IMR-90 (cell line): ENCODE results near the gene MAGEA1. TPM values are rescaled to one million over a fixed set of nuclear protein-coding genes. Genes with fewer than 3 reads are reported as not detected.
"Not testable (repeated sequence)": the region's sequence is repeated elsewhere in the genome, so short reads cannot be mapped to it uniquely, and the experiment has no call there.

Experiments used
- ATAC-seq: fragments of 200-7000 bp; cut with Tn5 transposase; 2 replicates; pipeline ENCODE4 v1.9.1; 2020; ENCODE audit warnings: low read depth, mild to moderate bottlenecking, moderate library complexity
- BruUV-seq: library from RNA; stranded (reverse); fragments of 400-500 nt; replicated peaks from 2 replicates; lab custom pipeline; 2021; lab: Mats Ljungman, UMichigan
- CTCF ChIA-PET: fragments of 300-600 bp; formaldehyde crosslinking; extraction: SDS; loops from one replicate; lab custom pipeline; 2021; ENCODE audit warnings: antibody characterized with exemption; lab: Yijun Ruan, JAX
- POLR2A ChIA-PET: fragments of 300-600 bp; sonication (Branson Sonifier 250); formaldehyde crosslinking; loops from one replicate; lab custom pipeline; 2022; ENCODE audit warnings: antibody characterized with exemption; ENCODE audit not compliant: unreplicated experiment; lab: Charles Lee
- DNase-seq: peaks from one replicate; pipeline ENCODE4 v3.0.0; 2013
- H2AFZ ChIP-seq: replicated peaks from 2 replicates; pipeline ENCODE3; 2013; ENCODE audit warnings: low read length, mild to moderate bottlenecking; ENCODE audit not compliant: poor library complexity
- H2AK5ac ChIP-seq: 2 replicates; pipeline ENCODE4 v1.6.1; 2013; ENCODE audit warnings: low read depth, low read length, inconsistent platforms
- H2AK9ac ChIP-seq: replicated peaks from 2 replicates; pipeline ENCODE3; 2013; ENCODE audit warnings: mild to moderate bottlenecking, low read depth, low read length, moderate library complexity; ENCODE audit not compliant: poor library complexity
- H2BK120ac ChIP-seq: 2 replicates; pipeline ENCODE4 v1.6.1; 2013; ENCODE audit warnings: low read depth, low read length, inconsistent platforms
- H2BK15ac ChIP-seq: 3 replicates; pipeline ENCODE4 v1.6.1; 2013; ENCODE audit warnings: low read depth, low read length, inconsistent platforms
- H2BK20ac ChIP-seq: 2 replicates; pipeline ENCODE4 v1.6.1; 2013; ENCODE audit warnings: low read depth, mild to moderate bottlenecking, inconsistent platforms, low read length, moderate library complexity
- H2BK5ac ChIP-seq: 2 replicates; pipeline ENCODE4 v1.6.1; 2013; ENCODE audit warnings: mild to moderate bottlenecking, low read depth, low read length, inconsistent platforms; ENCODE audit not compliant: poor library complexity, severe bottlenecking
- H3K14ac ChIP-seq: replicated peaks from 2 replicates; pipeline ENCODE4 v1.6.1; 2013; ENCODE audit warnings: low read depth, low read length, inconsistent platforms
- H3K18ac ChIP-seq: 2 replicates; pipeline ENCODE4 v1.6.1; 2013; ENCODE audit warnings: low read depth, low read length, control low read depth
- H3K23ac ChIP-seq: 2 replicates; pipeline ENCODE4 v1.6.1; 2013; ENCODE audit warnings: low read depth, low read length, inconsistent platforms
- H3K27ac ChIP-seq: 2 replicates; pipeline ENCODE4 v1.5.1; 2013; ENCODE audit warnings: mild to moderate bottlenecking, control low read depth, low read length; ENCODE audit not compliant: insufficient read depth
- H3K27me3 ChIP-seq: 2 replicates; pipeline ENCODE4 v1.6.1; 2013; ENCODE audit warnings: low read length; ENCODE audit not compliant: control insufficient read depth, insufficient read depth
- H3K36me3 ChIP-seq: 2 replicates; pipeline ENCODE4 v1.6.1; 2013; ENCODE audit warnings: low read length, mixed read lengths; ENCODE audit not compliant: control insufficient read depth, insufficient read depth
- H3K4ac ChIP-seq: 2 replicates; pipeline ENCODE4 v1.6.1; 2013; ENCODE audit warnings: low read depth, low read length, inconsistent platforms
- H3K4me1 ChIP-seq: 2 replicates; pipeline ENCODE4 v1.6.1; 2013; ENCODE audit warnings: low read length, mixed read lengths; ENCODE audit not compliant: control insufficient read depth, insufficient read depth
- H3K4me2 ChIP-seq: 2 replicates; pipeline ENCODE4 v1.6.1; 2013; ENCODE audit warnings: low read depth, mild to moderate bottlenecking, control low read depth, low read length, moderate library complexity
- H3K4me3 ChIP-seq: 2 replicates; pipeline ENCODE4 v1.5.1; 2013; ENCODE audit warnings: low read depth, mild to moderate bottlenecking, control low read depth, low read length, moderate library complexity; ENCODE audit not compliant: insufficient read depth
- H3K56ac ChIP-seq: 2 replicates; pipeline ENCODE4 v1.6.1; 2013; ENCODE audit warnings: low read length, inconsistent platforms; ENCODE audit not compliant: insufficient read depth; ENCODE audit errors: extremely low read depth
- H3K79me1 ChIP-seq, 2 experiments: 2 replicates each; pipeline ENCODE4 v1.6.1; 2013; ENCODE audit warnings: low read length in 2 of 2, inconsistent platforms in 1 of 2, low read depth in 1 of 2
- H3K9ac ChIP-seq: 2 replicates; pipeline ENCODE4 v1.6.1; 2013; ENCODE audit warnings: low read depth, low read length, control low read depth
- H3K9me1 ChIP-seq: 2 replicates; pipeline ENCODE4 v1.6.1; 2013; ENCODE audit warnings: low read length, inconsistent platforms; ENCODE audit not compliant: insufficient read depth
- H3K9me3 ChIP-seq: 2 replicates; pipeline ENCODE4 v1.6.1; 2013; ENCODE audit warnings: low read length; ENCODE audit not compliant: control insufficient read depth, insufficient read depth
- H4K20me1 ChIP-seq: 2 replicates; pipeline ENCODE4 v1.6.1; 2013; ENCODE audit warnings: low read length, inconsistent platforms; ENCODE audit not compliant: insufficient read depth
- H4K5ac ChIP-seq: 2 replicates; pipeline ENCODE4 v1.6.1; 2013; ENCODE audit warnings: mild to moderate bottlenecking, low read depth, low read length, control low read depth
- H4K8ac ChIP-seq, 2 experiments: 2 replicates each; pipeline ENCODE4 v1.6.1; 2013; ENCODE audit warnings: low read depth in 2 of 2, low read length in 2 of 2, control low read depth in 1 of 2, inconsistent platforms in 1 of 2
- H4K91ac ChIP-seq: 2 replicates; pipeline ENCODE4 v1.6.1; 2013; ENCODE audit warnings: low read depth, low read length, inconsistent platforms; ENCODE audit not compliant: insufficient read depth
- WGBS, 2 experiments: methylation state at CpG; one replicate each; pipeline versions ENCODE4 v1.1.5 to v1.1.7; 2013; ENCODE audit warnings: missing lambda C conversion rate in 2 of 2; ENCODE audit not compliant: insufficient read length in 1 of 2; ENCODE audit errors: extremely low coverage in 2 of 2; 5-methylcytosine and 5-hydroxymethylcytosine counted together
- dilution Hi-C: fragments of 300-500 bp; cut with HindIII; formaldehyde crosslinking; loops from one replicate; pipeline ENCODE4 v1.14.3; 2018; ENCODE audit warnings: low sequenced_read_pairs; ENCODE audit not compliant: unreplicated experiment
- in situ Hi-C: fragments of 300-500 bp; cut with MboI; formaldehyde crosslinking; loops from 3 replicates; pipeline ENCODE4 v1.14.3; 2019; ENCODE audit warnings: low sequenced_read_pairs, inconsistent platforms, mixed read lengths
- intact Hi-C: fragments of 100-400 bp; cut with micrococcal nuclease; formaldehyde crosslinking; loops from 2 replicates; pipeline ENCODE4 v1.10.0; 2022
- polyA plus RNA-seq, 3 experiments: library from polyadenylated mRNA; depleted of rRNA; stranded (reverse); fragments of >200 nt; gene quantifications; 2 replicates each; pipeline ENCODE4 v1.2.3, GENCODE V29; 2012; ENCODE audit warnings: low replicate concordance in 1 of 3
- total RNA-seq: library from RNA; depleted of rRNA; stranded (reverse); fragments of >200 nt; gene quantifications from 2 replicates; pipeline ENCODE4 v1.2.3, GENCODE V29; 2012

Gene MAGEA1
- total and polyA plus RNA-seq, 2 of the 4 experiments (the other 2 are of a cell fraction) = not detected

DNA sequence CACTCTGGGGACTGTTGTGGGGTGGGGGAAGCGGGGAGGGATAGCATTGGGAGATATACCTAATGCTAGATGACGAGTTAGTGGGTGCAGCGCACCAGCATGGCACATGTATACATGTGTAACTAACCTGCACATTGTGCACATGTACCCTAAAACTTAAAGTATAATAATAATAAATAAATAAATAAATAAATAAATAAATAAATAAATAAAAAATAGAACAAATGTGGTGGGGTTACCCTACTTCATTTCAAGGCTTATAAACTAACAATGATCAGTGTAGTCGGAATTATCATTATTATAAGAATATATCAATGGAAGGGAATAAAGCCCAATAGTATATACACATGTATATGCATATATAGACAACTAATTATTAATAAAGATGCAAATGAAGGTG, 10.7 kb upstream of the MAGEA1 start:
- H3K14ac ChIP-seq, H3K4me2 ChIP-seq, H2BK20ac ChIP-seq, H2BK15ac ChIP-seq, BruUV-seq, H2BK5ac ChIP-seq, DNase-seq, POLR2A ChIA-PET, H3K9me1 ChIP-seq, H2BK120ac ChIP-seq, H4K8ac ChIP-seq, CTCF ChIA-PET, H2AK5ac ChIP-seq, H3K4me3 ChIP-seq, H4K5ac ChIP-seq, H3K56ac ChIP-seq, H3K4me1 ChIP-seq, intact Hi-C loops, H3K36me3 ChIP-seq, H4K20me1 ChIP-seq, H3K9me3 ChIP-seq, H3K79me1 ChIP-seq, H3K18ac ChIP-seq, in situ Hi-C loops, H3K27ac ChIP-seq, H2AK9ac ChIP-seq, H2AFZ ChIP-seq, dilution Hi-C loops, H4K91ac ChIP-seq, ATAC-seq, H3K27me3 ChIP-seq, H3K23ac ChIP-seq, H3K9ac ChIP-seq, H3K4ac ChIP-seq: not testable (repeated sequence)
- WGBS, 2 experiments = no CpG with 5 or more reads among the region's 4 CpGs
